ENCODE measurements around the gene CIITA. TPM values are rescaled to one million over a fixed set of nuclear protein-coding genes. Genes with fewer than 3 reads are reported as not detected.

The CIITA gene
- total RNA-seq, 2 experiments from 2014 or later: 2.4 to 3.0 TPM

- CTCF ChIA-PET: no interaction called here
- TF ChIP-seq CTCF (IDR thresholded peaks at IDR 0.05): no peak
- H3K9me3 Mint-ChIP-seq: no peaks in the 10 kb centered on the region
Measured at GRCh38 chr16:10911267-10911666, 34.3 kb downstream of the CIITA start.

DNA sequence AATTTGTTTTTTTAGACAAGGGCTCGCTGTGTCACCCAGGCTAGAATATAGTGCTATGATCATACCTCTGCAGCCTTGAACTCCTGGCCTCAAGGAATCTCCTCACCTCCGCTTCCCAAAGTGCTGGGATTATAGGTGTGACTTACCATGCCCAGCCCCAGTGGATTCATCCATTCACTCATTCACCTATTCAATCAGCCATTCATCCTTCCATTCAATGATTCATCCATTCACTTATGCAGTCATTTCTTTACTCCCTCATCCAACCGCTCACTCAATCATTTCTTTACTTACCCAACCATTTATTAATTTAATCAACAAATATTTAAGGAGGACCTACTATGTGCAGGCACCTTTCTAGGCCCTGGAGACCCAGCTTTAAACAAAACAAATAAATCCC is 39.5 kb downstream of the CIITA start:
- Histone ChIP-seq H3K4me3 (ENCODE audit: low read length) (no peak overlapping the region), H3K27me3 (ENCODE audit: control insufficient read depth in 1 of 2, insufficient read depth in 2 of 2, low read length in 2 of 2) (no peaks in the 10 kb centered on the region), H3K27ac (ENCODE audit: low read depth in 1 of 2, low read length in 2 of 2) (no peak overlapping the region), H3K36me3 (ENCODE audit: insufficient read depth, low read length) (peaks cover 3% of the 10 kb centered on the region), H3K4me1 (ENCODE audit: insufficient read depth, low read length) (peaks cover 7% of the 10 kb centered on the region), H3K9me3 (ENCODE audit: control insufficient read depth in 1 of 2, insufficient read depth in 1 of 2, low read length in 2 of 2) (no peaks in the 10 kb centered on the region)
- DNase-seq (no peak), ATAC-seq (ENCODE audit: poor library complexity) (no peak)
- Mint-ChIP-seq H3K9me3 (no peaks in the 10 kb centered on the region), H3K4me1 (ENCODE audit: low read depth) (peaks cover 4% of the 10 kb centered on the region), H3K4me3 (no peak overlapping the region), H3K27me3 (no peaks in the 10 kb centered on the region), H3K27ac (no peak overlapping the region), H3K36me3 (ENCODE audit: low read depth) (no peaks in the 10 kb centered on the region)
- no peak for TF ChIP-seq CTCF (IDR thresholded peaks at IDR 0.05)
- CTCF ChIA-PET: no interaction called here
- intact Hi-C loops (cut with DNase I, micrococcal nuclease): loop anchor here in 1 of 2 experiments (5.0 kb wide), 1 partner anchor 394 kb away; no protein-coding TSS in a partner anchor
- POLR2A ChIA-PET: no interaction called here

More at GRCh38 chr16:10911267-10911666, 34.3 kb downstream of the CIITA start:
- Histone ChIP-seq H3K27ac (ENCODE audit: low read depth in 1 of 2, low read length in 2 of 2) (no peak overlapping the region), H3K9me3 (ENCODE audit: control insufficient read depth in 1 of 2, insufficient read depth in 1 of 2, low read length in 2 of 2) (no peaks in the 10 kb centered on the region), H3K36me3 (ENCODE audit: insufficient read depth, low read length) (peaks cover 3% of the 10 kb centered on the region), H3K4me1 (ENCODE audit: insufficient read depth, low read length) (no peaks in the 10 kb centered on the region), H3K27me3 (ENCODE audit: control insufficient read depth in 1 of 2, insufficient read depth in 2 of 2, low read length in 2 of 2) (no peaks in the 10 kb centered on the region), H3K4me3 (ENCODE audit: low read length) (no peak overlapping the region)
- no peaks in the 10 kb centered on the region for H3K4me1 Mint-ChIP-seq (ENCODE audit: low read depth)
- no peak for ATAC-seq (ENCODE audit: poor library complexity)
- no peak for DNase-seq
- H3K36me3 Mint-ChIP-seq (ENCODE audit: low read depth): no peaks in the 10 kb centered on the region
- H3K27ac Mint-ChIP-seq: no peak overlapping the region
- POLR2A ChIA-PET: no interaction called here
- H3K27me3 Mint-ChIP-seq: no peaks in the 10 kb centered on the region
- no peak overlapping the region for H3K4me3 Mint-ChIP-seq
- intact Hi-C loops (cut with DNase I, micrococcal nuclease): no loop called here

DNA sequence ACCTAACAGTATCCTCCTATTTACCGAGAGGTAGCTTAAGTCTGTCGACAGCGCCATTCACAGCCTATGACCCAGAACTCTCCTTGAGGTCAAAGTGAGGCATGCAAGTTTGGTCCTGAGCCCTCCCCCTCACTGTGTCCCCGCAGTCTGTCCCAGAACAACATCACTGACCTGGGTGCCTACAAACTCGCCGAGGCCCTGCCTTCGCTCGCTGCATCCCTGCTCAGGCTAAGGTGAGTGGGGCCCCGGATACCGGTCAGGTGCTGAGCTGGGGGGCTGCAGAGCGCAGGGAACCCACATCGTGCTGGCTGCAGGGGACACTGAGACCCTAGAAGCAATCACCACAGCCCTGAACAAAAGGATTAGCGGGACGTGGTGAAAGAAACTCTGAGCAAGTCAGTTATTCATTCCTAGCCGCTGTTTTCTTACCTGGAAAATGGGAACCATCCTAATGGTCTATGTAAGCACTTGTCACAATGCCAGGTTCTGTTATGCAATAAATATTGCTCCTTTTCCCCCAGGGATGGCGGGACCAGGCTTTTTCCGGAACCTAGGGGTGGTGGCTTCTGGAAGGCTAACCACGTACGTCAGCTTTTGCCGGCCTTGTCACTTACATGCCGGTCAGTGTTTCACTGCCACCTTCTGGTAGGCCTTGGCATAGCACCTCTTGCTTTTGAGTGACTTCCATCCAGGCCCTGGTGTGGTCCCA is 41.4 kb downstream of the CIITA start:
- Mint-ChIP-seq H3K36me3 (ENCODE audit: low read depth) (peaks cover 6% of the 10 kb centered on the region), H3K9me3 (no peaks in the 10 kb centered on the region), H3K27me3 (no peaks in the 10 kb centered on the region), H3K4me1 (ENCODE audit: low read depth) (peaks cover 4% of the 10 kb centered on the region), H3K27ac (no peak overlapping the region), H3K4me3 (no peak overlapping the region)
- Histone ChIP-seq H3K4me3 (ENCODE audit: low read length) (no peak overlapping the region), H3K27ac (ENCODE audit: low read depth in 1 of 2, low read length in 2 of 2) (no peak overlapping the region), H3K9me3 (ENCODE audit: control insufficient read depth in 1 of 2, insufficient read depth in 1 of 2, low read length in 2 of 2) (no peaks in the 10 kb centered on the region), H3K4me1 (ENCODE audit: insufficient read depth, low read length) (peaks cover 7% of the 10 kb centered on the region), H3K36me3 (ENCODE audit: insufficient read depth, low read length) (peaks cover 7% of the 10 kb centered on the region), H3K27me3 (ENCODE audit: control insufficient read depth in 1 of 2, insufficient read depth in 2 of 2, low read length in 2 of 2) (no peaks in the 10 kb centered on the region)
- ATAC-seq (ENCODE audit: poor library complexity): peak; percentile 56
- CTCF ChIA-PET: interaction anchor here (0.7 to 1.2 kb wide), 6 partner anchors 8 to 403 kb away, joined by 3 to 6 read pairs (median 4); no protein-coding TSS in a partner anchor
- DNase-seq: peak; percentile 55 to 87 (median 71)
- intact Hi-C loops (cut with DNase I, micrococcal nuclease): loop anchor here in 1 of 2 experiments (5.0 kb wide), 1 partner anchor 396 kb away; no protein-coding TSS in a partner anchor
- POLR2A ChIA-PET: interaction anchor here (0.6 kb wide), 1 partner anchor 174 kb away, joined by 3 read pairs; no protein-coding TSS in a partner anchor
- peak; percentile 83 for TF ChIP-seq CTCF (IDR thresholded peaks at IDR 0.05)
